GM18951 (cell line): ENCODE measurements around the gene SPAG4.
A peak's percentile ranks its signal among the peaks of the same experiment; 100 is the strongest.

Source experiments
- POLR2A ChIP-seq: IDR thresholded peaks from 4 replicates; pipeline ENCODE4 v1.6.1; 2011; ENCODE audit warnings: mild to moderate bottlenecking; ENCODE audit not compliant: insufficient read length, insufficient read depth; ENCODE audit errors: extremely low read depth
- in situ Hi-C: fragments of 300-500 bp; cut with MboI; formaldehyde crosslinking; loops from one replicate; pipeline ENCODE4 v1.12.0; 2022; ENCODE audit warnings: low sequenced_read_pairs, mixed read lengths, inconsistent platforms; ENCODE audit not compliant: unreplicated experiment

Gene SPAG4

DNA sequence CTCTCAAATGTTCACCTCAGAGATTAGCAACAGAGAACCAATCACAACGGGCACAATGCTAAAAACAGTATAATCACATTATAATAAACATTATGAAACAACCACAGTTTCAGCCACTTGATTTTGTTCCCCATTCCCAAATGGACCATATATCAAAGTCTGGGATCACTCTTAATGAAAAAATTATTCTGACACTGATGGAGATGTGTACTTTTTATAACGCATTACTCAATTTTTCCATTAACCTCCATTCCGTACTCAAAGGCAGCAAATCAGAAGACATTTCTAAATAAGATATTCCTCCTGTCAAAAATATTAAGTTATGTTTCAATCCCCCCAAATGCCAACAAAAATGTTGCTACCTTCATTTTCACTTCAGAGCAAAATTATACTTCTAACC is 46.3 kb downstream of the SPAG4 start:
- TF ChIP-seq POLR2A: no peak
- in situ Hi-C loops: no loop called here

DNA sequence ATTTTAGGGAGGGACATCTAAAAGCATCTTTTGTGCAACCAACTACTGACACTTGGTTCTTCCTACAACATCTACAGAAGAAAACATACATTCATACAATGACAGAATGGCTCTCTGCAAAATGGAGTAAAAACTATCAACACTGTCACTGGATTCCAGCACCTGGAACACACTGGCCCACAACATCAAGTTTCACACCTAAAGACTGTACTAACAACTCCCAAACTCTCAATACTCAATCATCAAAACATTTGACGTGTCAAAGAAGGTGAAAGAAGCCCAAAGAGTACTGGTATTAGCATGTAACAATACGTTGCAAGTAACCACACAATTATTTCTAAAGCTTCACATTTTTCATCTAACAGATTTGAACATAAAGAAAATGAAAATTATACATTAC is 46.9 kb downstream of the SPAG4 start:
- in situ Hi-C loops: no loop called here
- no peak for TF ChIP-seq POLR2A

DNA sequence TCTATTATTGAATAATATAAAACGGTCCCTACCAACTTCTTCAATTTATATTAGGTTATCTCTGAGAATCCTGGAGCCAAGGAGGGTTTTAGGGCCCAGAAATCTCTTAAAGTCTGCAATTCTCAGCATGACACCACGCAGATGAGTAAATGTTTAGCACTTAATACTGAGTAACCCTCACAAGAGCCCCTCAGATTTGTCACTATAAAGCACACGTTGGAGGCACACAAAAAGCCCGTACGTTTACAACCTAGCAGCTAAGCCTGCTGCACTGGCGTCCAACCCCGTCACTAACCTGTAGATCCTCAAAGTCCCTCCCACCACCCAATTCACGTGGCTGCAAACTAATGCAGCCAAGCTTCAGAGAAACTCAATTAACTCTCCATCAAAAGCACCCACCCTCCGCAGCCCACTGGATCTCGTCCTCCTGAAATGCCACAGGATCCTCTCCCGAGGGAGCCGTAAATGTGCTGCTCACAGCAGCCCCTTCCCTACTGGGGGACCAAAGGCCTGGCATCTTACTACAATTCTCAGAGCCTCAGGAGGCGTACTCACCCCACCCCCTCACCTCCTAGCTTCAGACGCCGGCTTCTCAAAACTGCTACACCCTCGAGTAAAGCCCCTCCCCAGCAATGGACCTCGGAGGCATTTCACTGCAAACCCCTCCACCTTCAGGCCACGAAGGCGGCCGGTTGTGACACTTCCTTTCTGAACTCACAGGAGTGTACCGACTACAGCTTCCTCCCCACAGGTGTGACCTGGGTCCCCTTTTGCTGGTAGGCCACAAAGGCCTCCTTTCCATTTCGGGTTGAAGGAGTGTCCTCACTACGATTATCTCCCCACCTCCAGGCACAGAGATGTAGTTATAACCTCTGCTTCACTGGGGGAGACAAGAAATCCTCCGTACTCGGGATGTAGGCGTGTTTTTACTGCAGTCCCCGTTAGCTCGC is 48.2 kb downstream of the SPAG4 start:
- in situ Hi-C loops: no loop called here
- no peak for TF ChIP-seq POLR2A

DNA sequence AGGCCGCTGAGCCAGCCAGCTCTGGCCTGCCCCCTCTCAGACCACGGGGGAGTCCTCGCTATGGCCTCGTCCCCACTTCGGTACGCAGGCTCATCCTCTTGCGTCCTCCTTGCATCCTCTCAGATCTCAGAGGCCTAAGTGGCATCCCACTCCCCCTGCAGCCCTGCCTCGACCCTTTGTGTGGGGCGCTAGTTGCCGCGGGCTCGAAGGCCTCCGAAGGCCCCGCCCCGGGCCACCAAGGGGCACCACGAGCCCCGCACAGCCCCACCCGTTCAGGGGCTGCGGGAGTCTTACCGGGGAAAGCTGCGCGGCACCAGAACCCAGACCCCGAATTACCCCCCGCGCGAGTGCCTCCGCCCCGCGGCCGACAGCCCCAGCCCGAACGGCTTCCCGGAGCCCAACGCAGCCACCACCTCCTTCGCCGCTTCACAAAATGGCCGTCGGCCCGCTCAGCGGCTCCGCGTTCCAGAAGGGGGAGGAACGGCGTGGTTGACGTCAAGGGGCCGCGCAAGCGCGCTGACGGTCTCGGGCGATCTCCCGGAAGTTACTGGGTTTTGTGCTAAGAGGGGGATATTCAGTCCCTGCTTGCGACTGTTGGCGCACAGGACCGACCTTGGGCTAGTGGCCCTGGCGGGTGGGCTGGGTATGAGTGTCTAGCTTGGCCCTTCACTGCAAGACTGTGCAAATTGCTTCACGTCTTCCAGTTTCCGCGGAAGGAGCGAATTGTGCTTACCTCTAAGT is 49.0 kb downstream of the SPAG4 start, which contains the start of the genes CPNE1 and RBM12:
CPNE1 (minus strand) TSS at position 435 of the 741 bp plus-strand sequence. CDS start 31,977 bp downstream, outside the sequence.
RBM12 (minus strand) TSS at position 435 of the 741 bp plus-strand sequence. CDS start 9,578 bp downstream, outside the sequence.
- peak; percentile 98 for TF ChIP-seq POLR2A

DNA sequence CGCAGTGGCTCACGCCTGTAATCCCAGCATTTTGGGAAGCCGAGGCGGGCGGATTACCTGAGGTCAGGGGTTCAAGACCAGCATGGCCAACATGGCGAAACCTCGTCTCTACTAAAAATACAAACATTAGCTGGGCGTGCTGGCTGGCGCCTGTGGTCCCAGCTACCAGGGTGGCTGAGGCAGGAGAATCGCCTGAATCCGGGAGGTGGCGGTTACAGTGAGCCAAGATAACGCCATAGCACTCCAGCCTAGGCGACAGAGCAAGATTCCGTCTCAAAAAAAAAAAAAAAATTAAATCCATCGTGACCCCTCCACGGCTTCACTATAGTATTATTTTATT is 50.3 kb downstream of the SPAG4 start:
- in situ Hi-C loops: no loop called here

More for the DNA sequence above, 49.0 kb downstream of the SPAG4 start, which contains the start of the genes CPNE1 and RBM12:
- in situ Hi-C loops: no loop called here

DNA sequence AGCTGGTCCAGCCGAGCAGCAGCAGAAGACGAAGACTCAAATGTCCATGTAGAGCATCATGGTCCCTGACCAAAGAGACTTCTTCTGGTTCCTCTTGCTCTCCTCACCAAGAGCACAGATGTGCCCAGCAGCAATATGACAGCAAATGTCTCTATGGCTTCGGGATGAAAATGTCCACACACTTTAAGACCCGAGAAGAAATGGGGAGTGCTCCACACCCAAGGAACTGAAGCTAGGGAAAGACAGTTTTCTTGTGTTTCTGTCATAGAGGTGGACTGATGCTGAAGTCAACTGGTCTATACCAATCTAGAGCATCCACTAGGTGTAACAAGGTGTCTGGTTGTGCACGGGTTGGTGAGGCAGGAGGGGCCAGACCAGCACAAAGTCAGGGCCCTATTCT is 53.6 kb downstream of the SPAG4 start:
- no peak for TF ChIP-seq POLR2A
- in situ Hi-C loops: no loop called here

More for the DNA sequence above, 50.3 kb downstream of the SPAG4 start:
- TF ChIP-seq POLR2A: no peak

DNA sequence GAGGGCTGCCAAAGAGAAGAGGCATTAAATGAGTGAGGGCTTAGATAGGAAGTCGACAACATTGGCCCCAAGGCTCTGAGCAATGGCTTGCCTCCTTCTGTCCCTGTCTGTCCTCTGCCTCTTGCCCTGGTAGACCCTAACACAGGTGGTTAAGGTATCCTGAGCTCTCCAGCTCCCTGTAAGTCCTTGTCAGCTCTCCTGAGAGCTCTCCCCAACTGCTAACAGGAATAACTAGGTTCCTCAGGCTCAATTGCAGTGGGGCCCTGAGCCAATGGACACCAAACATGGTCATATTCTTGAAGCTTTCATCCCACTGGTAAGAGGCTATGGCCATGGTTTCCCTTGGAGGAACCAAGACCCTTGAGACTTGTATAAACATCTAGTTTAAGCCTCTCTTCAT is 54.1 kb downstream of the SPAG4 start:
- in situ Hi-C loops: no loop called here
- TF ChIP-seq POLR2A: no peak
